H9 (cell line): ENCODE measurements around the gene INPP5F. TPM values are rescaled to one million over a fixed set of nuclear protein-coding genes. Genes with fewer than 3 reads are reported as not detected.

Source experiments
- DNase-seq: peaks from one replicate; pipeline ENCODE4 v3.0.0-alpha.2; 2017
- H2AFZ ChIP-seq: one replicate; pipeline ENCODE4 v1.6.1; 2013; ENCODE audit warnings: mild to moderate bottlenecking, low read length, control low read depth, moderate library complexity
- H2AK5ac ChIP-seq: 2 replicates; pipeline ENCODE4 v1.6.1; 2013; ENCODE audit warnings: low read length, control low read depth, mixed read lengths; ENCODE audit not compliant: insufficient read length
- H2BK120ac ChIP-seq: one replicate; pipeline ENCODE4 v1.6.1; 2013; ENCODE audit warnings: low read depth, mild to moderate bottlenecking, low read length, control low read depth, inconsistent platforms; ENCODE audit not compliant: poor library complexity, severe bottlenecking
- H2BK12ac ChIP-seq: 2 replicates; pipeline ENCODE4 v1.6.1; 2013; ENCODE audit warnings: low read length, control low read depth, mixed read lengths, low read depth; ENCODE audit not compliant: insufficient read length
- H2BK15ac ChIP-seq: 2 replicates; pipeline ENCODE4 v1.6.1; 2013; ENCODE audit warnings: low read depth, low read length, control low read depth
- H2BK20ac ChIP-seq: one replicate; pipeline ENCODE4 v1.6.1; 2013; ENCODE audit warnings: low read depth, mild to moderate bottlenecking, low read length, control low read depth, inconsistent platforms; ENCODE audit not compliant: poor library complexity, severe bottlenecking
- H2BK5ac ChIP-seq: 2 replicates; pipeline ENCODE4 v1.6.1; 2013; ENCODE audit warnings: low read length, control low read depth, mixed read lengths; ENCODE audit not compliant: insufficient read length
- H3K14ac ChIP-seq: 2 replicates; pipeline ENCODE4 v1.6.1; 2013; ENCODE audit warnings: low read length, control low read depth; ENCODE audit not compliant: insufficient read depth
- H3K18ac ChIP-seq: 2 replicates; pipeline ENCODE4 v1.6.1; 2013; ENCODE audit warnings: low read depth, mild to moderate bottlenecking, mixed read lengths, low read length, control low read depth; ENCODE audit not compliant: insufficient read length
- H3K23ac ChIP-seq: 2 replicates; pipeline ENCODE4 v1.6.1; 2013; ENCODE audit warnings: low read length, control low read depth, mixed read lengths, low read depth; ENCODE audit not compliant: insufficient read length
- H3K23me2 ChIP-seq: 2 replicates; pipeline ENCODE4 v1.6.1; 2013; ENCODE audit warnings: low read depth, mild to moderate bottlenecking, mixed read lengths, low read length, control low read depth; ENCODE audit not compliant: insufficient read length, poor library complexity, severe bottlenecking
- H3K27ac ChIP-seq: 2 replicates; pipeline ENCODE4 v1.5.1; 2013; ENCODE audit warnings: low read length, control low read depth, mixed read lengths, low read depth; ENCODE audit not compliant: insufficient read length
- H3K27me3 ChIP-seq: 2 replicates; pipeline ENCODE4 v1.6.1; 2013; ENCODE audit warnings: low read length, control low read depth, inconsistent platforms; ENCODE audit not compliant: insufficient read depth
- H3K4ac ChIP-seq: 2 replicates; pipeline ENCODE4 v1.6.1; 2013; ENCODE audit warnings: low read depth, mild to moderate bottlenecking, control low read depth, inconsistent platforms, low read length, moderate library complexity
- H3K4me1 ChIP-seq: 2 replicates; pipeline ENCODE4 v1.6.1; 2013; ENCODE audit warnings: low read length, control low read depth, inconsistent platforms; ENCODE audit not compliant: insufficient read depth
- H3K4me2 ChIP-seq: 2 replicates; pipeline ENCODE4 v1.6.1; 2013; ENCODE audit warnings: low read length, control low read depth, mixed read lengths; ENCODE audit not compliant: insufficient read length, insufficient read depth
- H3K56ac ChIP-seq: 2 replicates; pipeline ENCODE4 v1.6.1; 2013; ENCODE audit warnings: low read depth, mild to moderate bottlenecking, mixed read lengths, low read length, control low read depth; ENCODE audit not compliant: insufficient read length
- H3K79me1 ChIP-seq: 2 replicates; pipeline ENCODE4 v1.6.1; 2013; ENCODE audit warnings: low read depth, mild to moderate bottlenecking, moderate library complexity, low read length, control low read depth, inconsistent platforms; ENCODE audit not compliant: insufficient read depth, poor library complexity, severe bottlenecking
- H3K79me2 ChIP-seq: 2 replicates; pipeline ENCODE4 v1.6.1; 2013; ENCODE audit warnings: low read length, control low read depth, inconsistent platforms; ENCODE audit not compliant: insufficient read depth
- H3K9ac ChIP-seq: 2 replicates; pipeline ENCODE4 v1.6.1; 2013; ENCODE audit warnings: low read length, control low read depth, mixed read lengths; ENCODE audit not compliant: insufficient read length; ENCODE audit errors: extremely low read depth
- H3K9me3 ChIP-seq: one replicate; pipeline ENCODE4 v1.6.1; 2013; ENCODE audit warnings: low read depth, low read length, inconsistent platforms; ENCODE audit not compliant: control insufficient read depth
- H3T11ph ChIP-seq: one replicate; pipeline ENCODE4 v1.6.1; 2013; ENCODE audit warnings: mild to moderate bottlenecking, low read length, control low read depth, inconsistent platforms
- H4K20me1 ChIP-seq: one replicate; pipeline ENCODE4 v1.6.1; 2013; ENCODE audit not compliant: control insufficient read depth, insufficient read length, insufficient read depth
- H4K5ac ChIP-seq: 2 replicates; pipeline ENCODE4 v1.6.1; 2013; ENCODE audit warnings: low read depth, mild to moderate bottlenecking, mixed read lengths, low read length, control low read depth; ENCODE audit not compliant: insufficient read length
- H4K8ac ChIP-seq: replicated peaks from 2 replicates; pipeline ENCODE4 v1.6.1; 2013; ENCODE audit warnings: low read length, control low read depth, mixed read lengths, low read depth; ENCODE audit not compliant: insufficient read length
- H4K91ac ChIP-seq: 2 replicates; pipeline ENCODE4 v1.6.1; 2013; ENCODE audit warnings: low read depth, mild to moderate bottlenecking, moderate library complexity, mixed read lengths, low read length, control low read depth; ENCODE audit not compliant: insufficient read length
- H3K27ac Mint-ChIP-seq, 3 experiments: 2 replicates in 2 of 3; 3 replicates in 1 of 3; pipeline ENCODE4 v1.8.0; 2020 to 2021; ENCODE audit warnings: mixed read lengths in 3 of 3, mild to moderate bottlenecking in 1 of 3, moderate library complexity in 1 of 3
- H3K27me3 Mint-ChIP-seq: 2 replicates; pipeline ENCODE4 v1.8.0; 2021; ENCODE audit warnings: low read depth, mild to moderate bottlenecking, moderate library complexity, mixed read lengths
- H3K36me3 Mint-ChIP-seq, 3 experiments: 2 replicates in 2 of 3; 3 replicates in 1 of 3; pipeline ENCODE4 v1.8.0; 2020 to 2021; ENCODE audit warnings: low read depth in 3 of 3, mixed read lengths in 3 of 3; ENCODE audit not compliant: insufficient read depth in 1 of 3
- H3K4me1 Mint-ChIP-seq, 2 experiments: 2 replicates each; pipeline ENCODE4 v1.8.0; 2020; ENCODE audit warnings: mixed read lengths in 2 of 2
- H3K4me3 Mint-ChIP-seq, 2 experiments: 2 replicates in 1 of 2; 3 replicates in 1 of 2; pipeline ENCODE4 v1.8.0; 2020 to 2021; ENCODE audit warnings: mild to moderate bottlenecking in 2 of 2, mixed read lengths in 2 of 2, moderate library complexity in 1 of 2
- H3K9me3 Mint-ChIP-seq, 2 experiments: 2 replicates in 1 of 2; 3 replicates in 1 of 2; pipeline ENCODE4 v1.8.0; 2020; ENCODE audit warnings: mild to moderate bottlenecking in 2 of 2, mixed read lengths in 2 of 2, moderate library complexity in 1 of 2
- WGBS: extraction: QIAGEN DNeasy Blood & Tissue Kit; methylation state at CpG from one replicate; pipeline ENCODE4 v1.1.7; 2013; ENCODE audit warnings: missing lambda C conversion rate, low lambda C conversion rate, mixed read lengths; ENCODE audit not compliant: insufficient read length; ENCODE audit errors: extremely low coverage; 5-methylcytosine and 5-hydroxymethylcytosine counted together
- total RNA-seq: library from RNA; stranded (reverse); gene quantifications from 2 replicates; pipeline ENCODE4 v1.2.1, GENCODE V29; 2021
- TF ChIP-seq, protein P1 (sequence below): fragments of 200-600 bp; sonication (generic); conservative IDR thresholded peaks from 3 replicates; pipeline ENCODE4 v1.8.0; 2021; ENCODE audit warnings: antibody characterized with exemption, mild to moderate bottlenecking

Gene INPP5F
- total RNA-seq, 1 experiment from 2014 or later = 108 TPM

GRCh38 chr10:119735451-119735850 lies 9.6 kb downstream of the INPP5F start:
- Histone ChIP-seq H3K23ac (no peak overlapping the region), H3K23me2 (no peaks in the 10 kb centered on the region), H3K14ac (no peak overlapping the region), H3K4me1 (no peaks in the 10 kb centered on the region), H4K20me1 (no peaks in the 10 kb centered on the region), H2BK20ac (no peak overlapping the region), H2BK12ac (no peak overlapping the region), H3K27ac (no peak overlapping the region), H2BK5ac (no peak overlapping the region), H2BK120ac (no peak overlapping the region), H3K18ac (no peak overlapping the region), H3K9ac (no peak overlapping the region), H3K79me2 (no peaks in the 10 kb centered on the region; the same call in 1 of the 2 replicates), H4K5ac (no peak overlapping the region), H3K79me1 (peaks cover 11% of the 10 kb centered on the region), H3K4ac (no peak overlapping the region), H4K8ac (no peak overlapping the region), H3K9me3 (no peaks in the 10 kb centered on the region), H2BK15ac (no peak overlapping the region), H3K56ac (no peak overlapping the region), H3K4me2 (no peak overlapping the region), H3K27me3 (no peaks in the 10 kb centered on the region), H3T11ph (no peak overlapping the region), H2AFZ (no peak overlapping the region), H4K91ac (no peak overlapping the region), H2AK5ac (no peak overlapping the region)
- 100% methylated on average over 1 of the region's 3 CpGs for WGBS
- Mint-ChIP-seq H3K4me3 (no peak overlapping the region; a peak in 1 of 5 replicates), H3K4me1 (peaks cover 32 to 41% of the 10 kb centered on the region in 2 experiments), H3K36me3 (no peaks in the 10 kb centered on the region), H3K9me3 (no peaks in the 10 kb centered on the region), H3K27ac (peak overlapping the region; percentile 53 to 82 (median 80); a peak in 5 of 7 replicates), H3K27me3 (no peaks in the 10 kb centered on the region)
- TF ChIP-seq, protein P1, sequence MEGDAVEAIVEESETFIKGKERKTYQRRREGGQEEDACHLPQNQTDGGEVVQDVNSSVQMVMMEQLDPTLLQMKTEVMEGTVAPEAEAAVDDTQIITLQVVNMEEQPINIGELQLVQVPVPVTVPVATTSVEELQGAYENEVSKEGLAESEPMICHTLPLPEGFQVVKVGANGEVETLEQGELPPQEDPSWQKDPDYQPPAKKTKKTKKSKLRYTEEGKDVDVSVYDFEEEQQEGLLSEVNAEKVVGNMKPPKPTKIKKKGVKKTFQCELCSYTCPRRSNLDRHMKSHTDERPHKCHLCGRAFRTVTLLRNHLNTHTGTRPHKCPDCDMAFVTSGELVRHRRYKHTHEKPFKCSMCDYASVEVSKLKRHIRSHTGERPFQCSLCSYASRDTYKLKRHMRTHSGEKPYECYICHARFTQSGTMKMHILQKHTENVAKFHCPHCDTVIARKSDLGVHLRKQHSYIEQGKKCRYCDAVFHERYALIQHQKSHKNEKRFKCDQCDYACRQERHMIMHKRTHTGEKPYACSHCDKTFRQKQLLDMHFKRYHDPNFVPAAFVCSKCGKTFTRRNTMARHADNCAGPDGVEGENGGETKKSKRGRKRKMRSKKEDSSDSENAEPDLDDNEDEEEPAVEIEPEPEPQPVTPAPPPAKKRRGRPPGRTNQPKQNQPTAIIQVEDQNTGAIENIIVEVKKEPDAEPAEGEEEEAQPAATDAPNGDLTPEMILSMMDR = no peak
- no peak for DNase-seq
